ENCODE measurements around the gene FAS.

The FAS gene

GRCh38 chr10:88980800-88981199, 9.8 kb upstream of the FAS start:
- 93 to 96% methylated on average over 3 of the region's 4 CpGs for WGBS, 2 experiments
- Histone ChIP-seq H3K27me3 (ENCODE audit: control insufficient read depth, insufficient read depth, low read length, poor library complexity, severe bottlenecking) (no peaks in the 10 kb centered on the region), H3K27ac (ENCODE audit: insufficient read depth, low read depth, low read length, poor library complexity, severe bottlenecking) (no peak overlapping the region)

DNA sequence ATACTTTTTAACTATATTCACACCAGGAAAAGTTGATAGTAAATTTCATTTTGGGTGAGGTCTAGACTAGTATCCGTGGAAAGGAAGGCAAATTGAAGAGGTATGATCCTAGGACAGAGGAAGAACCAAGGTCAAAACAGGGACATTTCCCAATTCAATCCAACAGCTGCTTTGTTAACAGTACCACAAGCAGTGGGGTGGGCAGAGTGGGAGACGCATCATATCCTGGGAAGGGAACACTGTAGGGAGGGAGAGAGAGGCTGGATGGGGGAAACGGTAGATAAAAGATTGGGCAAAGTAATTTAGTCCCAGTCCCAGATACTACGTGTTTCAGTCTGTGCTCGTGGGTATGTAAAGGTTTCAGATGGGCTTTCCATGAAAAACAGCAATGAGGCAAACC, 9.2 kb upstream of the FAS start:
- Histone ChIP-seq H3K4me1 (ENCODE audit: control insufficient read depth, insufficient read depth, low read length) (peaks cover 11% of the 10 kb centered on the region), H3K27me3 (ENCODE audit: control insufficient read depth, insufficient read depth, low read length, poor library complexity, severe bottlenecking) (no peaks in the 10 kb centered on the region), H3K9me3 (ENCODE audit: control insufficient read depth, low read length) (no peaks in the 10 kb centered on the region), H3K4me3 (ENCODE audit: insufficient read depth, low read depth, low read length) (no peak overlapping the region), H3K36me3 (ENCODE audit: control insufficient read depth, insufficient read depth, low read length) (no peaks in the 10 kb centered on the region), H3K27ac (ENCODE audit: insufficient read depth, low read depth, low read length, poor library complexity, severe bottlenecking) (no peak overlapping the region)
- WGBS, 2 experiments: 89% methylated on average over 5 of the region's 5 CpGs

More at GRCh38 chr10:88980800-88981199, 9.8 kb upstream of the FAS start:
- Histone ChIP-seq H3K4me1 (ENCODE audit: control insufficient read depth, insufficient read depth, low read length) (peaks cover 8% of the 10 kb centered on the region), H3K9me3 (ENCODE audit: control insufficient read depth, low read length) (no peaks in the 10 kb centered on the region), H3K4me3 (ENCODE audit: insufficient read depth, low read depth, low read length) (no peak overlapping the region), H3K36me3 (ENCODE audit: control insufficient read depth, insufficient read depth, low read length) (no peaks in the 10 kb centered on the region)

- H3K9me3 ChIP-seq (ENCODE audit: control insufficient read depth, low read length): no peaks in the 10 kb centered on the region
- WGBS, 2 experiments: 83 to 91% methylated on average over 2 of the region's 2 CpGs
- no peaks in the 10 kb centered on the region for H3K36me3 ChIP-seq (ENCODE audit: control insufficient read depth, insufficient read depth, low read length)
- no peak overlapping the region for H3K4me3 ChIP-seq (ENCODE audit: insufficient read depth, low read depth, low read length)
- no peaks in the 10 kb centered on the region for H3K27me3 ChIP-seq (ENCODE audit: control insufficient read depth, insufficient read depth, low read length, poor library complexity, severe bottlenecking)
- H3K4me1 ChIP-seq (ENCODE audit: control insufficient read depth, insufficient read depth, low read length): peaks cover 11% of the 10 kb centered on the region
- H3K27ac ChIP-seq (ENCODE audit: insufficient read depth, low read depth, low read length, poor library complexity, severe bottlenecking): no peak overlapping the region
Measured at GRCh38 chr10:88982366-88982765, 8.2 kb upstream of the FAS start.

DNA sequence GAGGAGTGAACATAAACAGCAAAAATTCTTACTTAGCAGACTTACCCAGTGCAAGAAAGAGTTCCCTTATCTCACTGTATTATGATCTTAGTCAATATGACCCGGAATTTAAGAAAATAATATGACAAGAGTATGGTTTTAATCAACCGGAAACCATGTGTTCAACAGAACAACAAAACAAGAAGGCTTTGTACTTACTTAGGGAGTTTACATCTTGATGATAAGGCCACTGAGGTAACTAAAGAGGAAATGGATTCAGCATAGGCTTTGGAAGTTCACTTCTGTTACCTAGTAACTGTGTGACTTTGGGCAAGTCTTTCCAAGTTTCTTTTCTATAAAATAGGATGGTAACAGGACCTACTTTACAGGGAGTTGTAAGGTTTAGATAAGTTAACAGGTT, 7.4 kb upstream of the FAS start:
- WGBS, 2 experiments: 100% methylated on average over 1 to 2 of the region's 2 CpGs
- Histone ChIP-seq H3K4me3 (ENCODE audit: insufficient read depth, low read depth, low read length) (no peak overlapping the region), H3K27me3 (ENCODE audit: control insufficient read depth, insufficient read depth, low read length, poor library complexity, severe bottlenecking) (no peaks in the 10 kb centered on the region), H3K4me1 (ENCODE audit: control insufficient read depth, insufficient read depth, low read length) (peaks cover 11% of the 10 kb centered on the region), H3K9me3 (ENCODE audit: control insufficient read depth, low read length) (no peaks in the 10 kb centered on the region), H3K27ac (ENCODE audit: insufficient read depth, low read depth, low read length, poor library complexity, severe bottlenecking) (no peak overlapping the region), H3K36me3 (ENCODE audit: control insufficient read depth, insufficient read depth, low read length) (no peaks in the 10 kb centered on the region)

DNA sequence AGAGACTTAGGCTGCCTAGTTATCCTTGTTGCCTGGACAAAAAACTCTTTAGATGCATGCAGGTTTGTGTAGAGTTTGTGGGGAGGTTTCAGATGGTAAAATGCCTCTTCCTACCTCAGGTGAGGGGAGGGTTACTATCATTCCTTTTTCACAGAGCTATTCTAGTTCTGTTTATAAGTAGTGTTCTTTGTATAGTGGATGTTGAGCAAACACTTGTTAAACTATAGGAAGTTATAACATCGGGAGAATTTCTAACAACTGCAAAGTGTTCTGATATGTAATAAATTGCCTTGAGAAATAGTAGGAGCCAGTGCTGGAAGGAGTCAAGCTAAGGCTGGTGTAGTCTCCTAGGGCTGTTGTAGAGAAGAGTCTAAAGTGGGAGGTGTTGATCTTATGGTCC, 6.7 kb upstream of the FAS start:
- 96 to 97% methylated on average over 1 of the region's 1 CpG for WGBS, 2 experiments
- Histone ChIP-seq H3K4me3 (ENCODE audit: insufficient read depth, low read depth, low read length) (no peak overlapping the region), H3K9me3 (ENCODE audit: control insufficient read depth, low read length) (no peaks in the 10 kb centered on the region), H3K4me1 (ENCODE audit: control insufficient read depth, insufficient read depth, low read length) (peaks cover 10% of the 10 kb centered on the region), H3K27ac (ENCODE audit: insufficient read depth, low read depth, low read length, poor library complexity, severe bottlenecking) (no peak overlapping the region), H3K36me3 (ENCODE audit: control insufficient read depth, insufficient read depth, low read length) (no peaks in the 10 kb centered on the region), H3K27me3 (ENCODE audit: control insufficient read depth, insufficient read depth, low read length, poor library complexity, severe bottlenecking) (no peaks in the 10 kb centered on the region)

- Histone ChIP-seq H3K27ac (ENCODE audit: insufficient read depth, low read depth, low read length, poor library complexity, severe bottlenecking) (no peak overlapping the region), H3K36me3 (ENCODE audit: control insufficient read depth, insufficient read depth, low read length) (no peaks in the 10 kb centered on the region), H3K4me1 (ENCODE audit: control insufficient read depth, insufficient read depth, low read length) (peaks cover 4% of the 10 kb centered on the region), H3K27me3 (ENCODE audit: control insufficient read depth, insufficient read depth, low read length, poor library complexity, severe bottlenecking) (peaks cover 4% of the 10 kb centered on the region), H3K9me3 (ENCODE audit: control insufficient read depth, low read length) (no peaks in the 10 kb centered on the region), H3K4me3 (ENCODE audit: insufficient read depth, low read depth, low read length) (no peak overlapping the region)
Measured at GRCh38 chr10:88984525-88984924, 6.1 kb upstream of the FAS start.

- H3K4me1 ChIP-seq (ENCODE audit: control insufficient read depth, insufficient read depth, low read length): peaks cover 2% of the 10 kb centered on the region
- peaks cover 4% of the 10 kb centered on the region for H3K27me3 ChIP-seq (ENCODE audit: control insufficient read depth, insufficient read depth, low read length, poor library complexity, severe bottlenecking)
- no peak overlapping the region for H3K4me3 ChIP-seq (ENCODE audit: insufficient read depth, low read depth, low read length)
- WGBS, 2 experiments: 0% methylated on average over 1 of the region's 2 CpGs; no CpG with 5 or more reads in 1 of the 2 experiments
- no peak overlapping the region for H3K27ac ChIP-seq (ENCODE audit: insufficient read depth, low read depth, low read length, poor library complexity, severe bottlenecking)
- no peaks in the 10 kb centered on the region for H3K36me3 ChIP-seq (ENCODE audit: control insufficient read depth, insufficient read depth, low read length)
- no peaks in the 10 kb centered on the region for H3K9me3 ChIP-seq (ENCODE audit: control insufficient read depth, low read length)
Measured at GRCh38 chr10:88986549-88987242, 3.9 kb upstream of the FAS start.

DNA sequence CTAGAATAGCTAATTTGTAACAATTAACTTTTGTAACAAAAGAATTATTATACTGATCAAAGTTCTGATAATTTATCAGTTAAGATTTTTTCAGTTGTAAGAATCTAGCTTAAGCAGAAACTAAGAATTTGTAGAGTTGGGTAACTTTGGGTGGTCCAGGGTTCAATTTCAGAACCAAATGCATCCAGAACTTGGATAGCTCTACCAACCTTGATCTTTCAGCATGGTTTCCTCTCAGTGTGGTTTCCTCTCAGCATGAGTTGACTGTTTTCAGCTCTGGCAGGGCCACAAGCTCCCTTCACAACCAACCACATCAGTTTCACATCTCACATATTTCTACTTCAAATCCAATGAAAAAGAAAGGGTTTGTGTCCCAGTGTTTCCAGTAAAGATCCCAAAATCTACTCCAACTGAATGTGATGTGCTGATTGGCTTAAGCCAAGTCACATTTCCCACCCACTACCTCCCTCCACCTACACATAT, 3.3 kb upstream of the FAS start:
- H3K4me3 ChIP-seq (ENCODE audit: insufficient read depth, low read depth, low read length): no peak overlapping the region
- H3K9me3 ChIP-seq (ENCODE audit: control insufficient read depth, low read length): no peaks in the 10 kb centered on the region
- H3K27ac ChIP-seq (ENCODE audit: insufficient read depth, low read depth, low read length, poor library complexity, severe bottlenecking): no peak overlapping the region
- H3K4me1 ChIP-seq (ENCODE audit: control insufficient read depth, insufficient read depth, low read length): peaks cover 2% of the 10 kb centered on the region
- H3K36me3 ChIP-seq (ENCODE audit: control insufficient read depth, insufficient read depth, low read length): no peaks in the 10 kb centered on the region
- H3K27me3 ChIP-seq (ENCODE audit: control insufficient read depth, insufficient read depth, low read length, poor library complexity, severe bottlenecking): peaks cover 4% of the 10 kb centered on the region

DNA sequence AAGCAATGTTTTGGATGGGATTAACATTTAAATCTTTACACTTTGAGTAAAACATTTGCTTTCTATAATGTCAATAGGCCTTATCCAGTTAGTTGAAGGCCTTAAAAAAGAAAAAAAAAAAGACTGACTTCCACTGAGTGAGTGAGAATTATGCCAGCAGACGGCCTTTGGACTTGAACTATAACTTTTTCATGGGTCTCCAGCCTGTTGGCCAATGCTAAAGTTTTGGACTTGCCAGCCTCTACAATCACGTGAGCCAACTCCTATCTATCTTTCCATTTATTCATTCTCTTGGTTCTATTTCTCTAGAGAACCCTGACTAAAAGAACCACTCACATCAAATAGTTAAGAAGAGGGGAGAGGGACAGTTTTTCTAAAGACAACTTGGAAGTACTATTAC, 2.8 kb upstream of the FAS start:
- H3K36me3 ChIP-seq (ENCODE audit: control insufficient read depth, insufficient read depth, low read length): no peaks in the 10 kb centered on the region
- H3K27me3 ChIP-seq (ENCODE audit: control insufficient read depth, insufficient read depth, low read length, poor library complexity, severe bottlenecking): peaks cover 4% of the 10 kb centered on the region
- no peak overlapping the region for H3K4me3 ChIP-seq (ENCODE audit: insufficient read depth, low read depth, low read length)
- no peaks in the 10 kb centered on the region for H3K9me3 ChIP-seq (ENCODE audit: control insufficient read depth, low read length)
- H3K27ac ChIP-seq (ENCODE audit: insufficient read depth, low read depth, low read length, poor library complexity, severe bottlenecking): no peak overlapping the region
- 66 to 69% methylated on average over 2 of the region's 2 CpGs for WGBS, 2 experiments
- peaks cover 2% of the 10 kb centered on the region for H3K4me1 ChIP-seq (ENCODE audit: control insufficient read depth, insufficient read depth, low read length)

DNA sequence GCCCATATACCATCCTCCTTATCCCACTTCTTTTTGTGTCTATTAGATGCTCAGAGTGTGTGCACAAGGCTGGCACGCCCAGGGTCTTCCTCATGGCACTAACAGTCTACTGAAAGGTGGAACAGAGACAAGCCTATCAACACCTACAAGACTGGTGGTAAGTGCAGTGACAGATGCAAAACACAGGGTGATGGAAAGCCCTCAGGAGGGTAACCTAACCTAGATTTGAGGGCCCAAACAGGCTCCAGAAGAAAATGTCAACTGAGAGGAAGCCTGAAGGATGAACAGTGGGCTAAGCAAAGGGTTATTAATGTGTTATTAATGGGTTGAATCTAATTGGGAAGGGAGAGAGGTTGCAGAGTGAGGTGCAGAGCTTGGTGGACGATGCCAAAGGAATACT, 1.2 kb upstream of the FAS start:
- no peak overlapping the region for H3K27ac ChIP-seq (ENCODE audit: insufficient read depth, low read depth, low read length, poor library complexity, severe bottlenecking)
- 85 to 95% methylated on average over 2 of the region's 2 CpGs for WGBS, 2 experiments

More for the DNA sequence above, 1.2 kb upstream of the FAS start:
- peaks cover 4% of the 10 kb centered on the region for H3K27me3 ChIP-seq (ENCODE audit: control insufficient read depth, insufficient read depth, low read length, poor library complexity, severe bottlenecking)
- no peaks in the 10 kb centered on the region for H3K36me3 ChIP-seq (ENCODE audit: control insufficient read depth, insufficient read depth, low read length)
- H3K4me1 ChIP-seq (ENCODE audit: control insufficient read depth, insufficient read depth, low read length): peaks cover 2% of the 10 kb centered on the region
- no peak overlapping the region for H3K4me3 ChIP-seq (ENCODE audit: insufficient read depth, low read depth, low read length)
- H3K9me3 ChIP-seq (ENCODE audit: control insufficient read depth, low read length): no peaks in the 10 kb centered on the region
